Measurements from ENCODE around the gene INHBC.
A peak's percentile ranks its signal among the peaks of the same experiment; 100 is the strongest.
"Not testable (repeated sequence)": the region's sequence is repeated elsewhere in the genome, so short reads cannot be mapped to it uniquely, and the experiment has no call there.

The INHBC gene

DNA sequence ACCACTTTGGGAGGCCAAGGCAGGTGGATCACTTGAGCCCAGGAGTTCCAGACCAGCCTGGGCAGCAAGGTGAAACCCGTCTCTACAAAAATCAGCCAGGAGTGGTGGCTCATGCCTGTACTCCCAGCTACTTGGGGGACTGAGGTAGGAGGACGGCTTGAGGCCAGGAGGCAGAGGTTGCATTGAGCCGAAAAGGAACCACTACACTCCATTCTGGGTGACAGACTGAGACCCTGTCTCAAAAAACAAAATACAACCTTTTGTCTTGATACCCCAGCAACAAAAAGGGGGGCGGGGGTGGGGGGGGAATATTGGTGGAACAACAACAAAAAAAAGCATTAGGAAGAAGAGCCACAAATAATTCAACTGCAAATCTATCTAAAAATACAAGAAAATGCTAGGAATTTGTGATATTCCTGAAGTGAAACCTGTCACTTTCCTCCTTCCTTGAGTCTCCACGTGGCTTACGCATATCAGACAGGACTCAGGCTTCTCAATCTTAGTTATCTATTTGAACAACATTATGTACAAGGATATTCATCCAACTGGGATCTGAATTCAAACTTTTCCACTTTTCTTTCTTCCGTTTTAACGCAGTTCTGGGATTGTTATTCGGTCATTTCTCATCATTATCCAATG is 5.0 kb upstream of the INHBC start:
- no peak for DNase-seq (ENCODE audit: low read depth in 3 of 3)

DNA sequence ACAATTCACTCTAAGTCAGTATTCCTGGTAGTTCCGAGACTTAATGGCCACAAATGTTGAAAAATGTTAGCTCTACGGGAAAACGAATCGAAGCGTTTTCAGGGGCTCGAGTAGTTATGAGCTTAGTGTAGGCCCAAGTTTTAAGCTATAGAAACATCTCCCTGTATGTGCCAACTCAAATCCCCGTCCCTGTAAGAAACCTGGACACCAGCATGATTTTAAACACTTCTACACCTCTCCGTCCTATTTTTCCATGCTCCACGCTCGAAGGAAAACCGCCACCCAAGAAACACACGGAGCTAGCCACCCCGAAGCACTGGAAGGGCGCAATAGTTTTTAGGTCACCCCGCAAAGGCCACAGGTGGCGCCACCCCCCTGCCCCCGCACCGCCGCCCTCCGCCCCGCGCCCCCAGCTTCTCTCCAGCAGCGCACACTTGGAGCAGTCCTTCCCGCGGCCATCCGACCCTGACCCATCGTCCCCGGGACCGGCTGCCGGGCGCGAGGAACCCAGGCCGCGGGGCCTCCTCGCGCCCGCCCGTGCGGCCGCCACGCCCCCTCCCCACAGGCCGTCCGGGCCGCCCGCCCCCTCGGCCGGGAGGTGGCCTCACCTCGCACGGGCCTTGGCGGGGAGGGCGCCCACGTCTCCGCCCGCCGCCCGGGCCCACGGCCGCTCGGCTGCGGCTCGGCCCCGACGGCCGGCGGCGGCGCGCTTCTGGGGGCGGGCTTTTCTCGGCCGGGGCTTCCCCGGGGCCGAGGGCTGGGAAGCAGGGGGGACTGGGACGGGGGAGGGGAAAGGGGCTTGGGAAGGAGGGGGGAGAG is 4.3 kb upstream of the INHBC start:
- DNase-seq (ENCODE audit: low read depth in 3 of 3) = peak in 2 of 3 experiments; percentile 15 to 57

DNA sequence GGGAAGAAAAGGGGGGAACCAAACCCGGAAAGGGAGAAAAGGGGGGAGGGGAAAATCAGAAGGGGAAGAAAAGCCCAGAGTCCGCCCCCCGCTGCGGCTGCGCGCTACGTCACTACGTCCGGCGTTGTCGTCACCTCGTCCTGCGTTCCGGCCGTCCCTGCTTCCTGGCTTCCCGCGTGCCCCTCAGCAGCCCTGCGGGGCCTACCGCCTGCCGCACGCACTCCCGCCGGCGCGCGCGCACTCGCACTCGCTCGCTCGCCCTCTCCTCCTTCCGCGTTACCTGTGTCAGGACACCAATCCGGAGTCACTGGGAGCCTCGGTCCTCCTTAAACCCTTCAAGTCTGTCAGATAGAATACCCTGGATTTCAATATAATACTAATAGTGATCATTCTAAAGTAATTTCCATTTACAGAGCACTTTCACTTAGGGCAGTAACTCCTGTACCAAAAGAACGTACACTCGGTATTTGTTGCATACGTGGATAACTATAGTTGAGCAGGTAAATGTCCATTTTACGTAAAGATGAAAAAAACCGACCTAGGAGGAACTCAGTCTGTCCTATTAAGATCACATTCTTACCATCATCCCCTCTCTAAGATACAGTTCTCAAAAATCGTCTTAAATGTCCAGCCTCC is 3.5 kb upstream of the INHBC start, which contains the start of gene R3HDM2:
TSS of gene R3HDM2 (minus strand) at position 113 of the 636 bp plus-strand sequence. CDS start 120,615 bp downstream, outside the sequence.
- peak; percentile 85 to 92 (median 89) for DNase-seq (ENCODE audit: low read depth in 3 of 3)

DNA sequence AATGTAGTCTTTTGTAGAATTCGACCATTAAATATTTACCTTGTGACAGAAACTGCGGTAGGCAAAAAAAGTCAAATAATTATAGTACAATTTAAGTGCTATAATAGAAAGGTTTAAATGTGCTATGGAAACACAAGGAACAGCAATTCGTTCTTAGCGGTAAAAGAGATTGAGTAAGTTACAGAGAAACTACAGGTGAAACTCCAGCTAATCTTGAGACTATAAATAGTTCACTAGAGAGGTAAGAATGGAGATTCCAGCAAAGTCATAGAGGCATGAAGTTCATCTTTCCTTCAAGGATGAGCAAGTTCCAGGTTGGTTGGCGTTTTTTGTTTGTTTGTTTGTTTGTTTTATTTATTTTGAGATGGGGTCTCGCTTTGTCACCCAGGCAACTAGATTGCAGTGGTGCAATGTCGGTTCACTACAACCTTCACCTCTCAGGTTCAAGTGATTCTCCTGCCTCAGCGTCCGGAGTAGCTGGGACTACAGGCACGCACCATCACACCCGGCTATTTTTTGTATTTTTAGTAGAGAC is 2.9 kb upstream of the INHBC start:
- no peak for DNase-seq (ENCODE audit: low read depth in 3 of 3)

DNA sequence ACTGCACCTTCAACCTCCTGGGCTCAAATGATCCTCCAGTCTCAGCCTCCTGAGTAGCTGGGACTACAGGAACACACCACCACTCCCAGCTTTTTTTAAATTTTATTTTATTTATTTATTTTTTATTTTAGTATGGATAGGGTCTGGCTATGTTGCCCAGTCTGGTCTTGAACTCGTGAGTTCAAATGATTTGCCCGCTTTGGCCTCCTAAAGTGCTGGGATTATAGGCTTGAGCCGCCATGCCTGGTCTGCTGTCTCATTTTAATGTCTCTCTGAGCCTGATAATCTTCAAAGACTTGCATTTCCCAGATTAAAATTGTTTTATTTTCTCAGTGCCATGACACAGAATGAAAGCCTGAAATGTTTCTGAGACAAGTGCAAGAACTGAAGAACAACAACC is 1.2 kb upstream of the INHBC start:
- DNase-seq (ENCODE audit: low read depth in 3 of 3) = no peak

DNA sequence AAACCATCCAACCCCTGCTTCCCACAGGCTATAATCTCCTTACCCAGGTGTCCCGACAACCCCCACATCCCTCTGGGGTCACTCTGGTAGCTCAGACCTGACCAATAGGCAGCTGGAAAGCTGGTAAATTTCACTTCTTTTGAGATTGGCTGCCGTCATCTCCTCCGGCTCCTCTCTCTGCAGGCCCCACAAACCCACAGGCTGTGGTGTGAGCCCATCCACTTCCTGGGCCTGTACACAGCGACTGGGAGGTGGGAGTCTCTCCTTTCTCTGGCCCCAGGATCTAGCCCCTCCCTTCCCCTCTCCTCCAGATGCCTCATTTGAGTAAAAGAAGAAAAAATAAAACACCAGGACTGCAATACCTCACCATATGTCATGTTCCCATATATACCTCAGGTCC is 709 bp downstream of the INHBC start:
- no peak for DNase-seq (ENCODE audit: low read depth in 3 of 3)

DNA sequence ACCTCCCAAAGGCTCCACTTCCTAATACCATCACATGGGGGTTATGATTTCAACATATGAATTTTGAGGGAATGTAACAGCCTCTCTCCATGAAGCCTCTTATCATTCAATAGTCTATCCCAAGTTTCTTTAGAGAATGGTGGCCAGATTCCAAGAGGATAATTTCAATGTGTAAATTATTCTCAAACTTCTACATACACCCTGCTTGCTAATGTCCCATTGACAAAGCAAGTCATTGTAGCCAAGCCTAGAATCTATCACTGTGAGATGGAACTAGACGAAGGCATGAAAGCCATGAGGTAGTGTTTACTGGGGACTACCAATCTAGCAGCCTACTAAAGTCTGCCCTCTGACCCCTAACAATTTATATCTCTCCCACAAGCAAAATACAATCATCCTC is 3.8 kb downstream of the INHBC start:
- no peak for DNase-seq (ENCODE audit: low read depth in 3 of 3)

DNA sequence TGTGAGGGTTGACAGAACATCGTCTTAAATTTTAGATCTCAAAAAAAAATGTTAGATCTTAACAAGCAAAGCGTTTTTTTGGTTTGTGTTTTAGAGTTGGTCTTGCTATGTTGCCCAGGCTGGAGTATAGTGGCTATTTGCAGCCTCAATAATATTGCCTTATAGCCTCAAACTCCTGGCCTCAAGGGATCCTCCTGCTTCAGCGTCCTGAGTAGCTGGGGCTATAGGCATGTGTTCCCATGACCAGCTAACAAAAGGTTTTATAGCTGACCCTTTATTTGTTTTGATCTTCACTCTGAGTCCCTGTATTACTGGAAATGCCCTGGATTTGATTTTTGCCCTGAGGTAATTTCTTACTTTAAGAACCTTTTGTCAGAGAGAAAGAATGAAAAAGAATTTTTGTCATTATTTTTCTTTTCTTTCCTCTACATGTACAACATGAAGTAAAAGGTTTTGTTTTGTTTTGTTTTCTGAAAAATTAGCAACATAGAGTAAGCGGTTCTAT is 5.2 kb downstream of the INHBC start:
- no peak for DNase-seq (ENCODE audit: low read depth in 3 of 3)

DNA sequence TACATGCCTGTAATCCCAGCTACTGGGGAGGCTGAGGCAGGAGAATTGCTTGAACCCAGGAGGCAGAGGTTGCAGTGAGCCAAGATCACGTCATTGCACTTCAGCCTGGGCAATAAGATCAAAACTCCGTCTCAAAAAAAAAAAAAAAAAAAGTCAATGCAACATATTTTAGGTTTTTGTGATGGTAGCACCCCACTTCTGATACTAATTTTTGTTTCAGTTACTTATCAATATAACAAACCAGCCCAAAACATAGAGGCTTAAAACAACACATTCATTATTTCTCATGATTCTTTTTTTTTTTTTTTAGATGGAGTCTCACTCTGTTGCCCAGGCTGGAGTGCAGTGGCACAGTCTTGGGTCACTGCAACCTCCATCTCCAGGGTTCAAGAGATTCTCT is 6.8 kb downstream of the INHBC start:
- not testable (repeated sequence) for DNase-seq (ENCODE audit: low read depth in 3 of 3)

DNA sequence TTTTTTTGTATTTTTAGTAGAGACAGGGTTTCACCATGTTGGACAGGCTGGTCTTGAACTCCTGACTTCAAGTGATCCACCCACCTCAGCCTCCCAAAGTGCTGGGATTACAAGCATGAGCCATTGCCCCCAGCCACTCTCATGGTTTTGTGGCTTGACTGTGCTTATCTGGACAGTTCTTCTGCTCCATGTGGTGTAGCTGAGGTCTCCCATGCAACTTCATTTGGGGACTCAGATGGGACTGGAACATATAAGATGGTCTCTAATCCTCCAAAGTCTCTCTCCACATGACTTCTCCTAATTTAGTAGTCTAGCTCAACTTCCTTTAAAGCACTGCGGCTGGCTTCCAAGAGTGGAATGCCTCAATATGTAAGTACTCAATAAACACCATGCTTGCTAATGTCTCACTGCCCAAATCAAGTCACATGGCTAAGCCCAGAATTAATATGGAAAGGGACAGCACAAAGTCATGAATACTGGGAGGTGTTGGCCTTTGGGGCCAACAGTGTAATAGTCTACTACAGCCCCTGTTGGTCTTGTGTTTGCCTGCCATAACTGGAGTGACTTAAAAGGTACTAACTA is 7.4 kb downstream of the INHBC start:
- DNase-seq (ENCODE audit: low read depth in 3 of 3) = no peak

DNA sequence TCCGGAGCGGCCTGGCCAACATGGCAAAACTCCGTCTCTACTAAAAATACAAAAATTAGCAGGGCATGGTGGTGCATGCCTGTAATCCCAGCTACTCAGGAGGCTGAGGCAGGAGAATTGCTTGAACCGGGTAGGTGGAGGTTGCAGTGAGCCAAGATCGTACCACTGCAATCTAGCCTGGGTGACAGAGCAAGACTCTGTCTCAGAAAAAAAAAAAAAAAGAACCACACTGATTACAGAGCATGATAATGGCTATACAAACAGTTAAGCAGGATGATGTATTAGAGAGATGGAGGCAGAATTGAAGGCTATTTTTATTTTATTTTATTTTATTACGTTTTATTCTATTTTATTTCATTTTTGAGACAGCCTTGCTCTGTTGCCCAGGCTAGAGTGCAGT is 9.8 kb downstream of the INHBC start:
- not testable (repeated sequence) for DNase-seq (ENCODE audit: low read depth in 3 of 3)

DNA sequence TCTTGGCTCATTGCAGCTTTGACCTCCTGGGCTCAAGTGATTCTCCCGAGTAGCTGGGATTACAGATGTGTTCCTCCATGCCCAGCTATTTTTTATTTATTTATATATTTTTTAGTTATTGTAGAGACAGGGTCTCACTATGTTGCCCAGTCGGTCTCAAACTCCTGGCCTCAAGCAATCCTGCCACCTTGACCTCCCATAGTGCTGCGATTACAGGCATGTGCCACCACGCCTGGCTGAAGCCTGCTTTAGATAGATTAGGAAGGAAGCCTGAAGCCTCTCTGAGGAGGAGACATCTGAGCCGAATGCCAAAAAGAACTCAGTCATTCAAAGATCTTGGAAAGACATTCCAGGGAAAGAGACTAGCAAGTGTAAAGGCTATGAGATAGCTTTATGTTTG is 10.2 kb downstream of the INHBC start:
- no peak for DNase-seq (ENCODE audit: low read depth in 3 of 3)

DNA sequence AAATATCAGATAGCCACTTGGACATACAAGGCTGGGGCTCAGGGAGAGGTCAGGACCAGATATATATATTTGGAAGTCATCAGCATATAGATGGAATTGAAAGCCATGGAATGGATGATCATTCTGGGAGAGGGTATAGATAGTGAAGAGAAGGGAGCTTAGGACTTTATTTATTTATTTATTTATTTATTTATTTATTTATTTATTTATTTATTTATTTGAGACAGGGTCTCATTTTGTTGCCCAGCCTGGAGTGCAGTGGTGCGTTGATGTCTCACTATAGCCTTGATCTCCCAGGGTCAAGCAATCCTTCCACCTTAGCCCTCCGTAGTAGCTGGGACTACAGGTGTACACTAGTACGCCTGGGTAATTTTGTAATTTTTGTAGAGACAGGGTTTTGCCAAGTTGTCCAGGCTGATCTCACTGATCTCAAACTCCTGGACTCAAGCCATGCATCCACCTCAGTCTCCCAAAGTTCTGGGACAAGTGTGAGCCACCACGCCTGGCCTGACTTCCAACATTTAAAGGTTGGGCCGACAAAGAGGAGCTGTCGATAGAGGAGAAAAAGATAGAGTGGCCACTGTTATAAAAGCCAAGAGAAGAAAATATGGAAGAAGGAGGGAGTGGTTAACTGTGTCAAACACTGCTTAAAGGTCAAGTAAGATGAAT is 11.8 kb downstream of the INHBC start:
- DNase-seq (ENCODE audit: low read depth in 3 of 3) = no peak

DNA sequence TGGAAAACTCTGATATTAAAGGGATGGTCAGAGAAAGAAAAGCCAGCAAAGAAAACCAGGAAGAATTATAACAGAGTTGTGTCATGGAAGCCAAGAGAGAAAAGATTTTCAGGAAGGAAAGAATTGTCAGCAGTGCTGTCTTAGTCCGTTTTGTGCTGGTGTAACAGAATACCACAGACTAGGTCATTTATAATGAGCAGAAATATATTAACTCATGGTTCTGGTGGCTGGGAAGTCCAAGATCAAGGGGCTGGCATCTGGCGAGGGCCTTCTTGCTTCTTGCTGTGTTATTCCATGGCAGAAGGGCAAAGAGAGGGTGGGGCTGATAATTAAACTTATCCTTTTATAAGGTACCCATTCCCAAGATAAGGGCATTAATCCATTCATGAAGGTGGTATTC is 14.1 kb downstream of the INHBC start:
- DNase-seq (ENCODE audit: low read depth in 3 of 3) = no peak

DNA sequence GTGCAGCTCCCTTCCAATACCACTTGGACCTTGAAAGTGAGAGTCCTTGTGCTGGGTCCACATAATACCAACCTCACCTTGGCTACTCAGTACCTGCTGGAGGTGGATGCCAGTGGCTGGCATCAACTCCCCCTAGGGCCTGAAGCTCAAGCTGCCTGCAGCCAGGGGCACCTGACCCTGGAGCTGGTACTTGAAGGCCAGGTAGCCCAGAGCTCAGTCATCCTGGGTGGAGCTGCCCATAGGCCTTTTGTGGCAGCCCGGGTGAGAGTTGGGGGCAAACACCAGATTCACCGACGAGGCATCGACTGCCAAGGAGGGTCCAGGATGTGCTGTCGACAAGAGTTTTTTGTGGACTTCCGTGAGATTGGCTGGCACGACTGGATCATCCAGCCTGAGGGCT is 14.8 kb downstream of the INHBC start:
- DNase-seq (ENCODE audit: low read depth in 3 of 3) = no peak

DNA sequence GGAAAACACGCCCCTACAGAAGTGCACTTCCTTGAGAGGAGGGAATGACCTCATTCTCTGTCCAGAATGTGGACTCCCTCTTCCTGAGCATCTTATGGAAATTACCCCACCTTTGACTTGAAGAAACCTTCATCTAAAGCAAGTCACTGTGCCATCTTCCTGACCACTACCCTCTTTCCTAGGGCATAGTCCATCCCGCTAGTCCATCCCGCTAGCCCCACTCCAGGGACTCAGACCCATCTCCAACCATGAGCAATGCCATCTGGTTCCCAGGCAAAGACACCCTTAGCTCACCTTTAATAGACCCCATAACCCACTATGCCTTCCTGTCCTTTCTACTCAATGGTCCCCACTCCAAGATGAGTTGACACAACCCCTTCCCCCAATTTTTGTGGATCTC is 15.5 kb downstream of the INHBC start:
- no peak for DNase-seq (ENCODE audit: low read depth in 3 of 3)

DNA sequence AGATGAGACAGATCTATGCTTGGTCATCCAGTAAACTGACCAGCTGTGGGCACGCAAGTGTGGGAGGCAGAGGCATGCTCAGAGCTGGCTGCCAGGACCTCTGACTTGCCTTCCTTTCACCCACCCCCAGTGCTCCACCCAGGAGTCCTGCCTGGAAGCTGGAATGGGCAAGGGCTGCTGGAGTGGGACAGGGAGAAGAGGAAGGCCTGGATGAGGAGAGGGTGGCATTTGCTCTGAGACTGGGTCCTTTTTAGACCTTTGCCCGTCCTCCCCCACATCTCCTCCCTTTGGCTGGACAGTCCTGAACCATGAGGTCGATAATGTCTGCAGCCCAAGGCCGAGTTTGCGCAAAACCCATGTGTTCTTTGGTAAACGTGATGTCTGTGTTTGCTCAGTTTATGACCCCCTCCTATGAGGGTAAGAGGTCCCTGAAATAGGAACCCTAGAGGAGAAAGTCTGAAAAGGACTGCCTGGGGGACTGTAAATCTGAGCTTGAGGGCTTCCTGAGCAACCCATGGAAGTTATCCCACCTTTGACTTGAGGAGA is 16.7 kb downstream of the INHBC start:
- DNase-seq (ENCODE audit: low read depth in 3 of 3) = no peak

DNA sequence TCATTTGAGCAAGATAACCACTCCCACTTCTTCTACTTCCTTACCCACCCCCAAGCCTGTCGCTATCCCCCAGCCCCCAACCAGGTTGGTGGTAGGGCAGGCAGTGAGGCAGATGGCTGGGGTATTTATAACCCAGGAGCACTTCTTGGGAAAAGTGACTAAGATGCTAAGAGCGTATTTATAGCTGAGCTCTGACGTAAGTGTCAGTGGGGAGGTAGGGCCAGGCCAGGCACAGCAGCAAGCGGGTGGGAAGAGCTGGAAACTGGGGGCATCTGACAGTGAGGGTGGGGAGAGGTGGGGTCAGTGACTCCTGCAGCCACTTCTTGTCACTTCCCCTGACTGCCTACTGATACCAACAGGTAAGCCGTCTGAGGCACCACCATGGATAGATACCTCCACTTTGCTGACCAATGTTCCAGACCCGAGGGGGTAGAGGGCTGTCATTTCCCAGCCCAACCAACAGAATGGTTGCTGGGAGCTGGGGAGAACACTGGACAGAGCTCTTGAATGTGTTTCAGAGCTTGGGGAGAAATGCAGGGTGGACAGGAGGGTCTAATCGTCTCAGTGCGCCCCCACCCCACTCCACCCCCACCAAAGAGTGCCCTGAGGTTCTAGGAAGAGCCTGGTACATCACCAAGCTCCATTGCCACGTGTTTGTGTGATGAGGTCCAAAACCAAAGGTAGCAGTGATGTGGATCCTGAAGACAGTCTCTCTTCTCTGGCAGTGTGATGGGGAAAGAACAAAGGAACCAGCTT is 17.8 kb downstream of the INHBC start:
- DNase-seq (ENCODE audit: low read depth in 3 of 3) = no peak

DNA sequence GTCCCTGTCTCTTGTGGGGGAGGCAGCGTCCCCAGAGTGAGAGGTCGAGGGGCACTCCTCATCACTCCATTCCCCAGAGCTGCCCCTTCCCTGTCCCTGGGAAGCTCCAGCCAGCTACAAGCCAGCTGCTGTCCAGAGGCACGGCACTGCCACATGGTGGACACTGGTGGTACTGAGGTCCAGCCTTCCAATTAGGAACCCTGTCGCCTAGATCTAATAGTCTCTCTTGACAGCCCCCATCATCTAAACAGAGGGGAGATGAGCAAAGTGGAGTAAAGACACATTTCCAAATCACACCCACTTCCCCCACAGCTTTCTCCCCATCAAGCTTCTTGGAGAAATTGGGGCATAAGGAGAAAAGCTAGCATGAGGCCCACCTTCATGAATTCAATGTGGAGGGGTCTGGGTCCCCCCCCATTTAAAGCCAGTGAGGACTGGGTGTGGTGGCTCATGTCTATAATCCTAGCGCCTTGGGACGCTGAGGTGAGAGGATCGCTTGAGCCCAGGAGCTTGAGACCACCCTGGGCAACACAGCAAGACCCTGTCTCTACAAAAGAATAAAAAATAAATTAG is 18.4 kb downstream of the INHBC start:
- DNase-seq (ENCODE audit: low read depth in 3 of 3) = no peak

DNA sequence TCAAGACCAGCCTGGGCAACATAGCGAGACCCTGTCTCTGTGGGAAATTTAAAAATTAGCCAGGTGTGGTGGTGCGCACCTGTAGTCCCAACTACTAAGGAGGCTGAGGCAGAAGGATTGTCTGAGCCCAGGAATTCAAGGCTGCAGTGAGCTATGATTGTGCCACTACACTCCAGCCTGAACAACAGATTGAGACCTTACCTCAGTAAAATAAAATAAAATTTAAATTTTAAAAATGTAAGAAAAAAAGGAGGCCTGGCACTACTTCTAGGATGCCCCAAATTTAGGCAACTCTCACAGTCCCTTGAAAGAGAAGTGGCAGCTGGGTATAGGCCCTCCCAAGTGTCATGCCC is 19.6 kb downstream of the INHBC start:
- DNase-seq (ENCODE audit: low read depth in 3 of 3) = no peak

Data from stimulated activated CD4-positive, alpha-beta T cell treated with anti-CD3 and anti-CD28 coated beads, TNF-alpha, amount 100 ng/mL, for 4 hours (primary cell).